H9 (cell line): ENCODE measurements around the gene OAS1. TPM values are rescaled to one million over a fixed set of nuclear protein-coding genes. Genes with fewer than 3 reads are reported as not detected.

Experiments
- DNase-seq: peaks from one replicate; pipeline ENCODE4 v3.0.0-alpha.2; 2017
- H2AFZ ChIP-seq: one replicate; pipeline ENCODE4 v1.6.1; 2013; ENCODE audit warnings: mild to moderate bottlenecking, low read length, control low read depth, moderate library complexity
- H2AK5ac ChIP-seq: 2 replicates; pipeline ENCODE4 v1.6.1; 2013; ENCODE audit warnings: low read length, control low read depth, mixed read lengths; ENCODE audit not compliant: insufficient read length
- H2BK120ac ChIP-seq: one replicate; pipeline ENCODE4 v1.6.1; 2013; ENCODE audit warnings: low read depth, mild to moderate bottlenecking, low read length, control low read depth, inconsistent platforms; ENCODE audit not compliant: poor library complexity, severe bottlenecking
- H2BK12ac ChIP-seq: 2 replicates; pipeline ENCODE4 v1.6.1; 2013; ENCODE audit warnings: low read length, control low read depth, mixed read lengths, low read depth; ENCODE audit not compliant: insufficient read length
- H2BK15ac ChIP-seq: 2 replicates; pipeline ENCODE4 v1.6.1; 2013; ENCODE audit warnings: low read depth, low read length, control low read depth
- H2BK20ac ChIP-seq: one replicate; pipeline ENCODE4 v1.6.1; 2013; ENCODE audit warnings: low read depth, mild to moderate bottlenecking, low read length, control low read depth, inconsistent platforms; ENCODE audit not compliant: poor library complexity, severe bottlenecking
- H2BK5ac ChIP-seq: 2 replicates; pipeline ENCODE4 v1.6.1; 2013; ENCODE audit warnings: low read length, control low read depth, mixed read lengths; ENCODE audit not compliant: insufficient read length
- H3K14ac ChIP-seq: 2 replicates; pipeline ENCODE4 v1.6.1; 2013; ENCODE audit warnings: low read length, control low read depth; ENCODE audit not compliant: insufficient read depth
- H3K18ac ChIP-seq: 2 replicates; pipeline ENCODE4 v1.6.1; 2013; ENCODE audit warnings: low read depth, mild to moderate bottlenecking, mixed read lengths, low read length, control low read depth; ENCODE audit not compliant: insufficient read length
- H3K23ac ChIP-seq: 2 replicates; pipeline ENCODE4 v1.6.1; 2013; ENCODE audit warnings: low read length, control low read depth, mixed read lengths, low read depth; ENCODE audit not compliant: insufficient read length
- H3K23me2 ChIP-seq: 2 replicates; pipeline ENCODE4 v1.6.1; 2013; ENCODE audit warnings: low read depth, mild to moderate bottlenecking, mixed read lengths, low read length, control low read depth; ENCODE audit not compliant: insufficient read length, poor library complexity, severe bottlenecking
- H3K27ac ChIP-seq: 2 replicates; pipeline ENCODE4 v1.5.1; 2013; ENCODE audit warnings: low read length, control low read depth, mixed read lengths, low read depth; ENCODE audit not compliant: insufficient read length
- H3K27me3 ChIP-seq: 2 replicates; pipeline ENCODE4 v1.6.1; 2013; ENCODE audit warnings: low read length, control low read depth, inconsistent platforms; ENCODE audit not compliant: insufficient read depth
- H3K4ac ChIP-seq: 2 replicates; pipeline ENCODE4 v1.6.1; 2013; ENCODE audit warnings: low read depth, mild to moderate bottlenecking, control low read depth, inconsistent platforms, low read length, moderate library complexity
- H3K4me1 ChIP-seq: 2 replicates; pipeline ENCODE4 v1.6.1; 2013; ENCODE audit warnings: low read length, control low read depth, inconsistent platforms; ENCODE audit not compliant: insufficient read depth
- H3K4me2 ChIP-seq: 2 replicates; pipeline ENCODE4 v1.6.1; 2013; ENCODE audit warnings: low read length, control low read depth, mixed read lengths; ENCODE audit not compliant: insufficient read length, insufficient read depth
- H3K56ac ChIP-seq: 2 replicates; pipeline ENCODE4 v1.6.1; 2013; ENCODE audit warnings: low read depth, mild to moderate bottlenecking, mixed read lengths, low read length, control low read depth; ENCODE audit not compliant: insufficient read length
- H3K79me1 ChIP-seq: 2 replicates; pipeline ENCODE4 v1.6.1; 2013; ENCODE audit warnings: low read depth, mild to moderate bottlenecking, moderate library complexity, low read length, control low read depth, inconsistent platforms; ENCODE audit not compliant: insufficient read depth, poor library complexity, severe bottlenecking
- H3K79me2 ChIP-seq: 2 replicates; pipeline ENCODE4 v1.6.1; 2013; ENCODE audit warnings: low read length, control low read depth, inconsistent platforms; ENCODE audit not compliant: insufficient read depth
- H3K9ac ChIP-seq: 2 replicates; pipeline ENCODE4 v1.6.1; 2013; ENCODE audit warnings: low read length, control low read depth, mixed read lengths; ENCODE audit not compliant: insufficient read length; ENCODE audit errors: extremely low read depth
- H3K9me3 ChIP-seq: one replicate; pipeline ENCODE4 v1.6.1; 2013; ENCODE audit warnings: low read depth, low read length, inconsistent platforms; ENCODE audit not compliant: control insufficient read depth
- H3T11ph ChIP-seq: one replicate; pipeline ENCODE4 v1.6.1; 2013; ENCODE audit warnings: mild to moderate bottlenecking, low read length, control low read depth, inconsistent platforms
- H4K20me1 ChIP-seq: one replicate; pipeline ENCODE4 v1.6.1; 2013; ENCODE audit not compliant: control insufficient read depth, insufficient read length, insufficient read depth
- H4K5ac ChIP-seq: 2 replicates; pipeline ENCODE4 v1.6.1; 2013; ENCODE audit warnings: low read depth, mild to moderate bottlenecking, mixed read lengths, low read length, control low read depth; ENCODE audit not compliant: insufficient read length
- H4K8ac ChIP-seq: replicated peaks from 2 replicates; pipeline ENCODE4 v1.6.1; 2013; ENCODE audit warnings: low read length, control low read depth, mixed read lengths, low read depth; ENCODE audit not compliant: insufficient read length
- H4K91ac ChIP-seq: 2 replicates; pipeline ENCODE4 v1.6.1; 2013; ENCODE audit warnings: low read depth, mild to moderate bottlenecking, moderate library complexity, mixed read lengths, low read length, control low read depth; ENCODE audit not compliant: insufficient read length
- H3K27ac Mint-ChIP-seq, 3 experiments: 2 replicates in 2 of 3; 3 replicates in 1 of 3; pipeline ENCODE4 v1.8.0; 2020 to 2021; ENCODE audit warnings: mixed read lengths in 3 of 3, mild to moderate bottlenecking in 1 of 3, moderate library complexity in 1 of 3
- H3K27me3 Mint-ChIP-seq: 2 replicates; pipeline ENCODE4 v1.8.0; 2021; ENCODE audit warnings: low read depth, mild to moderate bottlenecking, moderate library complexity, mixed read lengths
- H3K36me3 Mint-ChIP-seq, 3 experiments: 2 replicates in 2 of 3; 3 replicates in 1 of 3; pipeline ENCODE4 v1.8.0; 2020 to 2021; ENCODE audit warnings: low read depth in 3 of 3, mixed read lengths in 3 of 3; ENCODE audit not compliant: insufficient read depth in 1 of 3
- H3K4me1 Mint-ChIP-seq, 2 experiments: 2 replicates each; pipeline ENCODE4 v1.8.0; 2020; ENCODE audit warnings: mixed read lengths in 2 of 2
- H3K4me3 Mint-ChIP-seq, 2 experiments: 2 replicates in 1 of 2; 3 replicates in 1 of 2; pipeline ENCODE4 v1.8.0; 2020 to 2021; ENCODE audit warnings: mild to moderate bottlenecking in 2 of 2, mixed read lengths in 2 of 2, moderate library complexity in 1 of 2
- H3K9me3 Mint-ChIP-seq, 2 experiments: 2 replicates in 1 of 2; 3 replicates in 1 of 2; pipeline ENCODE4 v1.8.0; 2020; ENCODE audit warnings: mild to moderate bottlenecking in 2 of 2, mixed read lengths in 2 of 2, moderate library complexity in 1 of 2
- WGBS: extraction: QIAGEN DNeasy Blood & Tissue Kit; methylation state at CpG from one replicate; pipeline ENCODE4 v1.1.7; 2013; ENCODE audit warnings: missing lambda C conversion rate, low lambda C conversion rate, mixed read lengths; ENCODE audit not compliant: insufficient read length; ENCODE audit errors: extremely low coverage; 5-methylcytosine and 5-hydroxymethylcytosine counted together
- total RNA-seq: library from RNA; stranded (reverse); gene quantifications from 2 replicates; pipeline ENCODE4 v1.2.1, GENCODE V29; 2021
- TF ChIP-seq, protein P1 (sequence below): fragments of 200-600 bp; sonication (generic); conservative IDR thresholded peaks from 3 replicates; pipeline ENCODE4 v1.8.0; 2021; ENCODE audit warnings: antibody characterized with exemption, mild to moderate bottlenecking

The OAS1 gene
- total RNA-seq, 1 experiment from 2014 or later: not detected

GRCh38 chr12:112927925-112928324 is 21.2 kb downstream of the OAS1 start:
- H3K14ac ChIP-seq: no peak overlapping the region
- no peak overlapping the region for H3K56ac ChIP-seq
- H3K27ac Mint-ChIP-seq: no peak overlapping the region
- H3K4me2 ChIP-seq: no peak overlapping the region
- H2BK5ac ChIP-seq: no peak overlapping the region
- H2BK12ac ChIP-seq: no peak overlapping the region
- peaks cover 0 to 14% (median 9%) of the 10 kb centered on the region in 3 experiments; a peak in 4 of 7 replicates for H3K36me3 Mint-ChIP-seq
- no peak overlapping the region for H3K23ac ChIP-seq
- no peaks in the 10 kb centered on the region for H3K27me3 ChIP-seq
- H3K4ac ChIP-seq: no peak overlapping the region
- no peak overlapping the region for H3K27ac ChIP-seq
- H3K79me1 ChIP-seq: no peaks in the 10 kb centered on the region
- no peaks in the 10 kb centered on the region for H3K4me1 ChIP-seq
- no peak overlapping the region for H3K9ac ChIP-seq
- H4K91ac ChIP-seq: no peak overlapping the region
- no peak overlapping the region for H3K18ac ChIP-seq
- peaks cover 15 to 16% of the 10 kb centered on the region in 2 experiments for H3K4me1 Mint-ChIP-seq
- DNase-seq: no peak
- peaks cover 22% of the 10 kb centered on the region in 2 experiments for H3K9me3 Mint-ChIP-seq
- no peak overlapping the region for H2BK15ac ChIP-seq
- H4K5ac ChIP-seq: no peak overlapping the region
- TF ChIP-seq, protein P1, sequence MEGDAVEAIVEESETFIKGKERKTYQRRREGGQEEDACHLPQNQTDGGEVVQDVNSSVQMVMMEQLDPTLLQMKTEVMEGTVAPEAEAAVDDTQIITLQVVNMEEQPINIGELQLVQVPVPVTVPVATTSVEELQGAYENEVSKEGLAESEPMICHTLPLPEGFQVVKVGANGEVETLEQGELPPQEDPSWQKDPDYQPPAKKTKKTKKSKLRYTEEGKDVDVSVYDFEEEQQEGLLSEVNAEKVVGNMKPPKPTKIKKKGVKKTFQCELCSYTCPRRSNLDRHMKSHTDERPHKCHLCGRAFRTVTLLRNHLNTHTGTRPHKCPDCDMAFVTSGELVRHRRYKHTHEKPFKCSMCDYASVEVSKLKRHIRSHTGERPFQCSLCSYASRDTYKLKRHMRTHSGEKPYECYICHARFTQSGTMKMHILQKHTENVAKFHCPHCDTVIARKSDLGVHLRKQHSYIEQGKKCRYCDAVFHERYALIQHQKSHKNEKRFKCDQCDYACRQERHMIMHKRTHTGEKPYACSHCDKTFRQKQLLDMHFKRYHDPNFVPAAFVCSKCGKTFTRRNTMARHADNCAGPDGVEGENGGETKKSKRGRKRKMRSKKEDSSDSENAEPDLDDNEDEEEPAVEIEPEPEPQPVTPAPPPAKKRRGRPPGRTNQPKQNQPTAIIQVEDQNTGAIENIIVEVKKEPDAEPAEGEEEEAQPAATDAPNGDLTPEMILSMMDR: no peak
- peaks cover 20% of the 10 kb centered on the region for H3K27me3 Mint-ChIP-seq
- H3K23me2 ChIP-seq: no peaks in the 10 kb centered on the region
- H2BK120ac ChIP-seq: no peak overlapping the region
- H4K20me1 ChIP-seq: no peaks in the 10 kb centered on the region
- H2AK5ac ChIP-seq: no peak overlapping the region
- no peak overlapping the region for H4K8ac ChIP-seq
- H3K79me2 ChIP-seq: no peaks in the 10 kb centered on the region
- no peak overlapping the region for H2AFZ ChIP-seq
- WGBS: no CpG with 5 or more reads among the region's 2 CpGs
- H3K9me3 ChIP-seq: no peaks in the 10 kb centered on the region
- no peak overlapping the region for H3T11ph ChIP-seq
- H3K4me3 Mint-ChIP-seq: no peak overlapping the region
- H2BK20ac ChIP-seq: no peak overlapping the region
